ENCODE measurements around the gene SHISAL2A.

Gene SHISAL2A

GRCh38 chr1:52623812-52624211 is 9.2 kb upstream of the SHISAL2A start:
- no peak for TF ChIP-seq CTCF (IDR thresholded peaks at IDR 0.05)

- no peak for TF ChIP-seq CTCF (IDR thresholded peaks at IDR 0.05)
Observed at GRCh38 chr1:52627028-52627427, 5.9 kb upstream of the SHISAL2A start.

- no peak for TF ChIP-seq CTCF (IDR thresholded peaks at IDR 0.05)
Observed at GRCh38 chr1:52628614-52629324, 4.2 kb upstream of the SHISAL2A start.

GRCh38 chr1:52629325-52629643 is 3.7 kb upstream of the SHISAL2A start:
- no peak for TF ChIP-seq CTCF (IDR thresholded peaks at IDR 0.05)

- no peak for TF ChIP-seq CTCF (IDR thresholded peaks at IDR 0.05)
Observed at GRCh38 chr1:52629667-52630066, 3.3 kb upstream of the SHISAL2A start.

- no peak for TF ChIP-seq CTCF (IDR thresholded peaks at IDR 0.05)
Observed at GRCh38 chr1:52631759-52632331, 1.1 kb upstream of the SHISAL2A start.

- no peak for TF ChIP-seq CTCF (IDR thresholded peaks at IDR 0.05)
Observed at GRCh38 chr1:52633291-52633754, 355 bp downstream of the SHISAL2A start.
